GM18517 (cell line): ENCODE measurements around the gene EXD3.
"Not testable (repeated sequence)": the region's sequence is repeated elsewhere in the genome, so short reads cannot be mapped to it uniquely, and the experiment has no call there.

Experiments used
- ATAC-seq: cut with Tn5 transposase; IDR thresholded peaks from one replicate; pipeline ENCODE4 v1.9.1; 2021; ENCODE audit warnings: mild to moderate bottlenecking, moderate library complexity; ENCODE audit not compliant: unreplicated experiment

EXD3 gene

GRCh38 chr9:137396634-137397367 lies 26.2 kb downstream of the EXD3 start:
- ATAC-seq = no peak

GRCh38 chr9:137396227-137396626 lies 26.7 kb downstream of the EXD3 start:
- ATAC-seq = no peak

- ATAC-seq = no peak
Measured at GRCh38 chr9:137395666-137396010, 27.3 kb downstream of the EXD3 start.

- ATAC-seq = no peak
Measured at GRCh38 chr9:137394866-137395665, 27.9 kb downstream of the EXD3 start.

- no peak for ATAC-seq
Measured at GRCh38 chr9:137393176-137394150, 29.5 kb downstream of the EXD3 start.

- no peak for ATAC-seq
Measured at GRCh38 chr9:137392232-137393007, 30.5 kb downstream of the EXD3 start.

GRCh38 chr9:137391411-137391754 lies 31.6 kb downstream of the EXD3 start:
- no peak for ATAC-seq

- ATAC-seq = no peak
Measured at GRCh38 chr9:137390553-137391410, 32.2 kb downstream of the EXD3 start.

GRCh38 chr9:137389428-137389746 lies 33.6 kb downstream of the EXD3 start:
- no peak for ATAC-seq

- no peak for ATAC-seq
Measured at GRCh38 chr9:137388589-137389427, 34.2 kb downstream of the EXD3 start.

- ATAC-seq = no peak
Measured at GRCh38 chr9:137387891-137388560, 34.9 kb downstream of the EXD3 start.

GRCh38 chr9:137387114-137387890 lies 35.7 kb downstream of the EXD3 start:
- no peak for ATAC-seq

- ATAC-seq = not testable (repeated sequence)
Measured at GRCh38 chr9:137386507-137387113, 36.4 kb downstream of the EXD3 start.

GRCh38 chr9:137385061-137385655 lies 37.8 kb downstream of the EXD3 start:
- ATAC-seq = no peak

GRCh38 chr9:137383784-137384756 lies 38.9 kb downstream of the EXD3 start:
- no peak for ATAC-seq
